GM18858 (cell line): ENCODE data around the gene ANKRD13B.

Experiments used
- ATAC-seq: cut with Tn5 transposase; IDR thresholded peaks from one replicate; pipeline ENCODE4 v1.9.1; 2021; ENCODE audit not compliant: unreplicated experiment

The ANKRD13B gene

GRCh38 chr17:29615492-29616299 lies 22.8 kb downstream of the ANKRD13B start:
- ATAC-seq = no peak

GRCh38 chr17:29616300-29617048 lies 23.5 kb downstream of the ANKRD13B start:
- ATAC-seq = no peak

- peak; percentile 42 for ATAC-seq
Observed at GRCh38 chr17:29617125-29617480, 24.2 kb downstream of the ANKRD13B start.

- ATAC-seq = no peak
Observed at GRCh38 chr17:29617481-29618271, 24.7 kb downstream of the ANKRD13B start.

- no peak for ATAC-seq
Observed at GRCh38 chr17:29618272-29619065, 25.5 kb downstream of the ANKRD13B start.

GRCh38 chr17:29619251-29619650 lies 26.3 kb downstream of the ANKRD13B start:
- ATAC-seq = no peak

- no peak for ATAC-seq
Observed at GRCh38 chr17:29620271-29620670, 27.3 kb downstream of the ANKRD13B start.

GRCh38 chr17:29620779-29621500 lies 28.0 kb downstream of the ANKRD13B start:
- no peak for ATAC-seq

- no peak for ATAC-seq
Observed at GRCh38 chr17:29621751-29622194, 28.8 kb downstream of the ANKRD13B start.

- ATAC-seq = no peak
Observed at GRCh38 chr17:29622337-29623282, 29.7 kb downstream of the ANKRD13B start, which contains the start of gene CORO6. Gene CORO6, minus strand, starts transcription at chr17:29622912. Its CDS starts 1,491 bp downstream, at chr17:29621421.

- no peak for ATAC-seq
Observed at GRCh38 chr17:29623283-29623647, 30.3 kb downstream of the ANKRD13B start.

GRCh38 chr17:29624586-29624985 lies 31.7 kb downstream of the ANKRD13B start:
- no peak for ATAC-seq

GRCh38 chr17:29625037-29625750 lies 32.3 kb downstream of the ANKRD13B start:
- ATAC-seq = no peak

GRCh38 chr17:29627951-29628350 lies 35.0 kb downstream of the ANKRD13B start:
- no peak for ATAC-seq

- ATAC-seq = no peak
Observed at GRCh38 chr17:29628644-29629043, 35.7 kb downstream of the ANKRD13B start.

- ATAC-seq = no peak
Observed at GRCh38 chr17:29629839-29630238, 36.9 kb downstream of the ANKRD13B start.

GRCh38 chr17:29630630-29631193 lies 37.8 kb downstream of the ANKRD13B start:
- no peak for ATAC-seq

GRCh38 chr17:29633886-29634285 lies 41.0 kb downstream of the ANKRD13B start:
- ATAC-seq = no peak
